Measurements from ENCODE around the gene ANKS1B. TPM values are rescaled to one million over a fixed set of nuclear protein-coding genes. Genes with fewer than 3 reads are reported as not detected.

Gene ANKS1B
- total and polyA plus RNA-seq, 10 of the 15 experiments (the other 5 are each of a cell fraction or from before 2014, with no cell fraction given) = 0.16 to 1.3 (median 0.82) TPM; not detected in 7

GRCh38 chr12:99392091-99392850, 592.5 kb downstream of the ANKS1B start (continued):
- TF ChIP-seq HSF1 (IDR thresholded peaks at IDR 0.05; ENCODE audit: low read depth, low read length) (no peak), EGR1 (IDR thresholded peaks at IDR 0.05; ENCODE audit: borderline replicate concordance in 1 of 2, low read depth in 2 of 2, low read length in 2 of 2) (no peak), POLR2AphosphoS2 (IDR thresholded peaks at IDR 0.05; ENCODE audit: low read depth, low read length) (no peak), BMI1 (IDR thresholded peaks at IDR 0.05; ENCODE audit: borderline replicate concordance) (no peak), CBX3 (IDR thresholded peaks at IDR 0.05; ENCODE audit: borderline replicate concordance, low read depth) (no peak), MXI1 (IDR thresholded peaks at IDR 0.05; ENCODE audit: low read depth, low read length) (no peak), ZNF687 (IDR thresholded peaks at IDR 0.05) (no peak), TCF12 (IDR thresholded peaks at IDR 0.05; ENCODE audit: low read depth, low read length) (no peak), TBL1XR1 (IDR thresholded peaks at IDR 0.05; ENCODE audit: low read depth, low read length) (no peak)
